Hepatocyte (in vitro differentiated cells): ENCODE results near the gene CPEB3.

Experiments
- EZH2 ChIP-seq: fragments of 200-600 bp; sonication (generic); IDR thresholded peaks from 2 replicates; pipeline ENCODE4 v1.6.1; 2016; ENCODE audit warnings: antibody characterized with exemption, mild to moderate bottlenecking, borderline replicate concordance
- TF ChIP-seq, protein P1 (sequence below): fragments of 200-600 bp; sonication (generic); IDR thresholded peaks from 2 replicates; pipeline ENCODE4 v1.5.1; 2016; ENCODE audit warnings: antibody characterized with exemption, mild to moderate bottlenecking; ENCODE audit not compliant: poor library complexity

GRCh38 chr10:92130622-92131274 is 160.1 kb downstream of the CPEB3 start:
- TF ChIP-seq EZH2, result no peak
- TF ChIP-seq, protein P1, sequence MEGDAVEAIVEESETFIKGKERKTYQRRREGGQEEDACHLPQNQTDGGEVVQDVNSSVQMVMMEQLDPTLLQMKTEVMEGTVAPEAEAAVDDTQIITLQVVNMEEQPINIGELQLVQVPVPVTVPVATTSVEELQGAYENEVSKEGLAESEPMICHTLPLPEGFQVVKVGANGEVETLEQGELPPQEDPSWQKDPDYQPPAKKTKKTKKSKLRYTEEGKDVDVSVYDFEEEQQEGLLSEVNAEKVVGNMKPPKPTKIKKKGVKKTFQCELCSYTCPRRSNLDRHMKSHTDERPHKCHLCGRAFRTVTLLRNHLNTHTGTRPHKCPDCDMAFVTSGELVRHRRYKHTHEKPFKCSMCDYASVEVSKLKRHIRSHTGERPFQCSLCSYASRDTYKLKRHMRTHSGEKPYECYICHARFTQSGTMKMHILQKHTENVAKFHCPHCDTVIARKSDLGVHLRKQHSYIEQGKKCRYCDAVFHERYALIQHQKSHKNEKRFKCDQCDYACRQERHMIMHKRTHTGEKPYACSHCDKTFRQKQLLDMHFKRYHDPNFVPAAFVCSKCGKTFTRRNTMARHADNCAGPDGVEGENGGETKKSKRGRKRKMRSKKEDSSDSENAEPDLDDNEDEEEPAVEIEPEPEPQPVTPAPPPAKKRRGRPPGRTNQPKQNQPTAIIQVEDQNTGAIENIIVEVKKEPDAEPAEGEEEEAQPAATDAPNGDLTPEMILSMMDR, result no peak
